CD4-positive, alpha-beta T cell treated with Interleukin-15 for 4 hours (primary cell): ENCODE results near the gene CARM1.

Experiments
- DNase-seq: peaks from one replicate; pipeline ENCODE4 v3.0.0-alpha.2; 2020; ENCODE audit warnings: low spot score

Gene CARM1

GRCh38 chr19:10907925-10908324, 36.6 kb downstream of the CARM1 start:
- no peak for DNase-seq

- no peak for DNase-seq
Observed at GRCh38 chr19:10908380-10908960, 37.1 kb downstream of the CARM1 start.

GRCh38 chr19:10911579-10912363, 40.4 kb downstream of the CARM1 start:
- no peak for DNase-seq

GRCh38 chr19:10912619-10913018, 41.3 kb downstream of the CARM1 start:
- no peak for DNase-seq

- DNase-seq, result no peak
Observed at GRCh38 chr19:10913716-10914340, 42.5 kb downstream of the CARM1 start.

GRCh38 chr19:10915130-10916091, 44.1 kb downstream of the CARM1 start:
- DNase-seq, result no peak

- DNase-seq, result no peak
Observed at GRCh38 chr19:10916602-10917001, 45.2 kb downstream of the CARM1 start.

GRCh38 chr19:10918359-10918758, 47.0 kb downstream of the CARM1 start:
- no peak for DNase-seq

GRCh38 chr19:10919352-10920287, 48.3 kb downstream of the CARM1 start:
- DNase-seq, result no peak

- no peak for DNase-seq
Observed at GRCh38 chr19:10920288-10920655, 48.9 kb downstream of the CARM1 start.

GRCh38 chr19:10920781-10921180, 49.4 kb downstream of the CARM1 start:
- no peak for DNase-seq

- DNase-seq, result no peak
Observed at GRCh38 chr19:10921199-10921909, 50.0 kb downstream of the CARM1 start.

- DNase-seq, result no peak
Observed at GRCh38 chr19:10921910-10922637, 50.7 kb downstream of the CARM1 start.

- no peak for DNase-seq
Observed at GRCh38 chr19:10922638-10923014, 51.3 kb downstream of the CARM1 start.

- DNase-seq, result no peak
Observed at GRCh38 chr19:10923260-10924112, 52.1 kb downstream of the CARM1 start.

GRCh38 chr19:10924597-10924996, 53.2 kb downstream of the CARM1 start:
- no peak for DNase-seq

- peak; percentile 6 for DNase-seq
Observed at GRCh38 chr19:10927730-10928562, 56.6 kb downstream of the CARM1 start.
